Thoracic aorta (tissue), 2 donors: ENCODE measurements around the gene NRXN3. TPM values are rescaled to one million over a fixed set of nuclear protein-coding genes. Genes with fewer than 3 reads are reported as not detected.

Experiments
- ATAC-seq: fragments of 150-250 bp; one replicate; pipeline ENCODE4 v1.8.0; 2017; ENCODE audit warnings: low read depth; ENCODE audit not compliant: insufficient number of reproducible peaks, low FRiP score
- DNase-seq: peaks from one replicate; pipeline ENCODE4 v3.0.0-alpha.2; 2020; ENCODE audit warnings: low spot score
- H3K27ac ChIP-seq, 2 donors: fragments of 200-600 bp; sonication (generic); 1 replicate in 1 of 2; 2 replicates in 1 of 2; pipeline ENCODE4 v1.5.1; 2016; ENCODE audit warnings: mild to moderate bottlenecking in 2 of 2, moderate library complexity in 2 of 2
- H3K27me3 ChIP-seq: fragments of 200-600 bp; sonication (generic); replicated peaks from 2 replicates; pipeline ENCODE4 v1.6.0; 2016; ENCODE audit warnings: mild to moderate bottlenecking; ENCODE audit not compliant: insufficient read depth
- H3K36me3 ChIP-seq: fragments of 200-600 bp; sonication (generic); one replicate; pipeline ENCODE4 v1.5.1; 2016
- H3K4me1 ChIP-seq, 2 donors: fragments of 200-600 bp; sonication (generic); 1 replicate in 1 of 2; 2 replicates in 1 of 2; pipeline versions ENCODE4 v1.5.1 to v1.6.0; 2016; ENCODE audit warnings: low read depth in 2 of 2, mild to moderate bottlenecking in 1 of 2; ENCODE audit not compliant: control insufficient read depth in 1 of 2
- H3K4me3 ChIP-seq: fragments of 200-600 bp; sonication (generic); 2 replicates; pipeline ENCODE4 v1.5.1; 2016; ENCODE audit warnings: mild to moderate bottlenecking
- H3K9me3 ChIP-seq: fragments of 200-600 bp; sonication (generic); 2 replicates; pipeline ENCODE4 v1.5.1; 2016
- total RNA-seq, 2 donors: library from RNA; depleted of rRNA; stranded (reverse); fragments of >200 nt; gene quantifications; one replicate each; pipeline versions ENCODE4 v1.1.0 to v1.2.3, GENCODE V29; 2016
- TF ChIP-seq, protein P1 (sequence below): fragments of 200-600 bp; sonication (generic); IDR thresholded peaks from one replicate; pipeline ENCODE4 v1.5.1; 2019; ENCODE audit warnings: antibody characterized with exemption

NRXN3 gene
- total RNA-seq, 2 donors from 2014 or later, result 5.6 to 33.3 TPM

DNA sequence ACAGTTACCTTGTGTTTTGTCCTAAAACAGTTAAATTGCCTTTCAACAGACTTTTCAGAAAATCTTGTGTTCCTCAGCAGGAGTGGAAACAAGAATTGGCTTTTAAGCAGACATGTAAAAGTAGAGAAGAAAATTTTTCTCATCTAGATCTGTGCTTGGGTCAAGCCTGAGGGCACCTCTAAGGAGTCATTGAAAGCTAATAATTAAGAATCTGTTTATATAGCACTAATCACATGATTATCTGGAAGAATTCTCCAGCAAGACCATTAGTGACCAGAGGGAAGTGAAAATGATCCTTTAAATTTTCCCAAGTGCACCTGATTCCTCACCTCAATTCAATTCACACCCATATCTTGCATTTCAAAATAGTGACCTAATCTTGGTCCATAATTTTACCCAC, 1746.1 kb downstream of the NRXN3 start:
- DNase-seq, result no peak
- Histone ChIP-seq H3K9me3 (no peaks in the 10 kb centered on the region), H3K27ac (no peak overlapping the region), H3K4me3 (no peak overlapping the region), H3K27me3 (no peaks in the 10 kb centered on the region), H3K4me1 (no peaks in the 10 kb centered on the region), H3K36me3 (no peaks in the 10 kb centered on the region)
- ATAC-seq, result no peak
- TF ChIP-seq, protein P1, sequence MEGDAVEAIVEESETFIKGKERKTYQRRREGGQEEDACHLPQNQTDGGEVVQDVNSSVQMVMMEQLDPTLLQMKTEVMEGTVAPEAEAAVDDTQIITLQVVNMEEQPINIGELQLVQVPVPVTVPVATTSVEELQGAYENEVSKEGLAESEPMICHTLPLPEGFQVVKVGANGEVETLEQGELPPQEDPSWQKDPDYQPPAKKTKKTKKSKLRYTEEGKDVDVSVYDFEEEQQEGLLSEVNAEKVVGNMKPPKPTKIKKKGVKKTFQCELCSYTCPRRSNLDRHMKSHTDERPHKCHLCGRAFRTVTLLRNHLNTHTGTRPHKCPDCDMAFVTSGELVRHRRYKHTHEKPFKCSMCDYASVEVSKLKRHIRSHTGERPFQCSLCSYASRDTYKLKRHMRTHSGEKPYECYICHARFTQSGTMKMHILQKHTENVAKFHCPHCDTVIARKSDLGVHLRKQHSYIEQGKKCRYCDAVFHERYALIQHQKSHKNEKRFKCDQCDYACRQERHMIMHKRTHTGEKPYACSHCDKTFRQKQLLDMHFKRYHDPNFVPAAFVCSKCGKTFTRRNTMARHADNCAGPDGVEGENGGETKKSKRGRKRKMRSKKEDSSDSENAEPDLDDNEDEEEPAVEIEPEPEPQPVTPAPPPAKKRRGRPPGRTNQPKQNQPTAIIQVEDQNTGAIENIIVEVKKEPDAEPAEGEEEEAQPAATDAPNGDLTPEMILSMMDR, result no peak

DNA sequence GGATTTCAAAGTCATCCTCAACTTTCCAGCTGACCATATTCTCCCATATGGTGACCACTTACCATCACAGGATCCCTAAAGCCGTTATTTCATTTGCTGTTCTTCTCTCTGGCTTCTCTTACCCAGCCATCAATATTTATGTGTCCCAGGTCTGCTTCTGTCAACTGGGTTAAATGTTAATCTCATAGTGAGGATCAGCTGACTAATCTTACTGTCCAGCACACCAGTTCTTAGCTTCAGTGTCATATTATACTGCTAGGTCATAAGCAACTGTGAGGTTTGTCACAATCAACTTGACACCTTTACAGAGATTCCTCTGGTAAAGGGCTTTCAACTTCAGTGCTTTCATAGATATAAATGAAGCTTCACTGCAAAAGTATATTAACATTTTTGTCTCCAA, 1746.7 kb downstream of the NRXN3 start:
- ATAC-seq (no peak), DNase-seq (no peak)
- H3K4me1 ChIP-seq, result no peaks in the 10 kb centered on the region
- no peaks in the 10 kb centered on the region for H3K9me3 ChIP-seq
- H3K4me3 ChIP-seq, result no peak overlapping the region
- H3K36me3 ChIP-seq, result no peaks in the 10 kb centered on the region
- TF ChIP-seq, protein P1, result no peak
- H3K27me3 ChIP-seq, result no peaks in the 10 kb centered on the region
- H3K27ac ChIP-seq, result no peak overlapping the region
